ENCODE data around the gene MEF2D. TPM values are rescaled to one million over a fixed set of nuclear protein-coding genes. Genes with fewer than 3 reads are reported as not detected.

MEF2D gene
- total RNA-seq, 1 experiment from 2014 or later, result 18.7 TPM

DNA sequence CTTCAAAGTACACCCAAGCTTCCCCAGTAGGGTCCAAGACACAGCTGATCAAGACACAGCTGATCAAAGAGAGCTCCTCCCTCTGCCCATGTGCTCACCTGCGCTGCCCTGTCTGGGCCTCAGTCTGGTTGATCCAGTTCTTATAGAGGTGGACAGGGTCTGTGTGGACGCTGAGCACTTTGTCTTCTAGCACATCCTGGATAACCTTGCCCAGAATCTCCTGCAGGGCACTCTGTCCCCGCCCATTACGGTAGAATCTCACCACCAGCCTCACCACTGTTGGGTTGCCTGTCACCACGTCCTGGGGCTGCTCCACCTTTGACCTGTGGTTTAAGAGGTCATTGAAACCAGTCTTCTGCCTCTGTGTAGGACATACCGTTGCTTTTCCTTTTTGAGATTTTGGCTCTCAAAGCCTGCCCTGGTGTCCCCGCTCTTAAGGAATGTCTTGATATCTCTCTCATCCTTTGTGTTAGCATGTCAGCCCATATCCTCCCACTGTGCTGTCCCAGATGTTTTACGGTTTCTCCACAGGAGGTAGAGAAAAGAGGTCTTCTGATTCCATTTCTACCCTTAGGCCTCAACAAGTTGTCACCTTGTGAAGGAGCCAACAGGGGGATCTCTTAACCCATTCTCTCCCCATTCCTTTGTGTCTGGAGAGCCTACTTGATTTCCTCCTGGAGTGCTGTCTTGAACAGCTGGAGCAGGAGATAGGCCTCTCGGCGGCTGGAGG, 38.3 kb upstream of the MEF2D start:
- no peaks in the 10 kb centered on the region for H3K27me3 ChIP-seq (ENCODE audit: insufficient read depth, low read length)
- H3K18ac ChIP-seq (ENCODE audit: insufficient read length, low read depth, low read length), result no peak overlapping the region
- H2AFZ ChIP-seq (ENCODE audit: low read length), result no peak overlapping the region
- no peak overlapping the region for H2BK12ac ChIP-seq (ENCODE audit: insufficient read length, low read depth, low read length)
- Mint-ChIP-seq H3K9me3 (no peaks in the 10 kb centered on the region), H3K27ac (peak overlapping the region in 1 of 3 experiments; percentile 54; a peak in 2 of 7 replicates), H3K4me3 (no peak overlapping the region), H3K4me1 (peaks cover 3 to 9% of the 10 kb centered on the region in 2 experiments; a peak in 2 of 4 replicates), H3K27me3 (ENCODE audit: low read depth) (no peaks in the 10 kb centered on the region), H3K36me3 (ENCODE audit: insufficient read depth in 1 of 3, low read depth in 3 of 3) (peaks cover 20 to 73% (median 70%) of the 10 kb centered on the region in 3 experiments)
- no peak overlapping the region for H3K23ac ChIP-seq (ENCODE audit: insufficient read length, low read depth, low read length)
- no peaks in the 10 kb centered on the region for H3K79me1 ChIP-seq (ENCODE audit: insufficient read depth, low read depth, low read length, poor library complexity, severe bottlenecking)
- no peak overlapping the region for H3K56ac ChIP-seq (ENCODE audit: insufficient read length, low read depth, low read length)
- H3K9ac ChIP-seq (ENCODE audit: extremely low read depth, insufficient read length, low read length), result no peak overlapping the region
- no peak overlapping the region for H4K5ac ChIP-seq (ENCODE audit: insufficient read length, low read depth, low read length)
- no peak overlapping the region for H3K14ac ChIP-seq (ENCODE audit: insufficient read depth, low read length)
- DNase-seq, result no peak
- H4K91ac ChIP-seq (ENCODE audit: insufficient read length, low read depth, low read length), result no peak overlapping the region
- no peak overlapping the region for H4K8ac ChIP-seq (replicated peaks; ENCODE audit: insufficient read length, low read depth, low read length)
- no peaks in the 10 kb centered on the region for H4K20me1 ChIP-seq (ENCODE audit: control insufficient read depth, insufficient read depth, insufficient read length)
- no peaks in the 10 kb centered on the region for H3K4me1 ChIP-seq (ENCODE audit: insufficient read depth, low read length)
- H3K23me2 ChIP-seq (ENCODE audit: insufficient read length, low read depth, low read length, poor library complexity, severe bottlenecking), result no peaks in the 10 kb centered on the region
- H3T11ph ChIP-seq (ENCODE audit: low read length), result no peak overlapping the region
- H3K79me2 ChIP-seq (ENCODE audit: insufficient read depth, low read length), result no peaks in the 10 kb centered on the region
- H3K9me3 ChIP-seq (ENCODE audit: control insufficient read depth, low read depth, low read length), result no peaks in the 10 kb centered on the region
- no peak overlapping the region for H3K4ac ChIP-seq (ENCODE audit: low read depth, low read length)
- H2BK120ac ChIP-seq (ENCODE audit: low read depth, low read length, poor library complexity, severe bottlenecking), result no peak overlapping the region
- no peak overlapping the region for H3K4me2 ChIP-seq (ENCODE audit: insufficient read depth, insufficient read length, low read length)
- H3K27ac ChIP-seq (ENCODE audit: insufficient read length, low read depth, low read length), result no peak overlapping the region
- H2BK20ac ChIP-seq (ENCODE audit: low read depth, low read length, poor library complexity, severe bottlenecking), result no peak overlapping the region
- WGBS (ENCODE audit: extremely low coverage, insufficient read length, low lambda C conversion rate), result no CpG with 5 or more reads among the region's 10 CpGs
- no peak overlapping the region for H2AK5ac ChIP-seq (ENCODE audit: insufficient read length, low read length)
- no peak overlapping the region for H2BK5ac ChIP-seq (ENCODE audit: insufficient read length, low read length)
- H2BK15ac ChIP-seq (ENCODE audit: low read depth, low read length), result no peak overlapping the region
- TF ChIP-seq, protein P1, sequence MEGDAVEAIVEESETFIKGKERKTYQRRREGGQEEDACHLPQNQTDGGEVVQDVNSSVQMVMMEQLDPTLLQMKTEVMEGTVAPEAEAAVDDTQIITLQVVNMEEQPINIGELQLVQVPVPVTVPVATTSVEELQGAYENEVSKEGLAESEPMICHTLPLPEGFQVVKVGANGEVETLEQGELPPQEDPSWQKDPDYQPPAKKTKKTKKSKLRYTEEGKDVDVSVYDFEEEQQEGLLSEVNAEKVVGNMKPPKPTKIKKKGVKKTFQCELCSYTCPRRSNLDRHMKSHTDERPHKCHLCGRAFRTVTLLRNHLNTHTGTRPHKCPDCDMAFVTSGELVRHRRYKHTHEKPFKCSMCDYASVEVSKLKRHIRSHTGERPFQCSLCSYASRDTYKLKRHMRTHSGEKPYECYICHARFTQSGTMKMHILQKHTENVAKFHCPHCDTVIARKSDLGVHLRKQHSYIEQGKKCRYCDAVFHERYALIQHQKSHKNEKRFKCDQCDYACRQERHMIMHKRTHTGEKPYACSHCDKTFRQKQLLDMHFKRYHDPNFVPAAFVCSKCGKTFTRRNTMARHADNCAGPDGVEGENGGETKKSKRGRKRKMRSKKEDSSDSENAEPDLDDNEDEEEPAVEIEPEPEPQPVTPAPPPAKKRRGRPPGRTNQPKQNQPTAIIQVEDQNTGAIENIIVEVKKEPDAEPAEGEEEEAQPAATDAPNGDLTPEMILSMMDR (conservative IDR thresholded peaks at IDR 0.05), result no peak
